GM23338 (cell line): ENCODE measurements around the gene ANKRD1. TPM values are rescaled to one million over a fixed set of nuclear protein-coding genes. Genes with fewer than 3 reads are reported as not detected.
"Not testable (repeated sequence)": the region's sequence is repeated elsewhere in the genome, so short reads cannot be mapped to it uniquely, and the experiment has no call there.

ENCODE experiments used
- ATAC-seq: fragments of 200-7000 bp; cut with Tn5 transposase; 3 replicates; pipeline ENCODE4 v1.9.1; 2020
- DNase-seq: peaks from one replicate; pipeline ENCODE4 v3.0.0-alpha.2; 2015; ENCODE audit warnings: low spot score
- H2AFZ ChIP-seq: fragments of 200-600 bp; sonication (generic); 2 replicates; pipeline ENCODE4 v1.8.0; 2016; ENCODE audit warnings: antibody characterized with exemption, mild to moderate bottlenecking, moderate library complexity
- H3F3A ChIP-seq: fragments of 200-600 bp; sonication (generic); replicated peaks from 2 replicates; pipeline ENCODE4 v1.8.0; 2017; ENCODE audit warnings: antibody characterized with exemption, mixed run types, low read depth
- H3K27ac ChIP-seq: fragments of 200-600 bp; sonication (generic); 2 replicates; pipeline ENCODE4 v1.6.1; 2016; ENCODE audit warnings: low read depth
- H3K27me3 ChIP-seq: fragments of 200-600 bp; sonication (generic); 2 replicates; pipeline ENCODE4 v1.8.0; 2016; ENCODE audit warnings: mild to moderate bottlenecking, mixed run types, moderate library complexity; ENCODE audit not compliant: insufficient read depth
- H3K36me3 ChIP-seq: fragments of 200-600 bp; sonication (generic); 2 replicates; pipeline ENCODE4 v1.8.0; 2016; ENCODE audit warnings: mild to moderate bottlenecking; ENCODE audit not compliant: insufficient read depth
- H3K4me1 ChIP-seq: fragments of 200-600 bp; sonication (generic); 2 replicates; pipeline ENCODE4 v1.8.0; 2016; ENCODE audit warnings: mild to moderate bottlenecking, moderate library complexity; ENCODE audit not compliant: insufficient read depth
- H3K4me2 ChIP-seq: fragments of 200-600 bp; sonication (generic); 2 replicates; pipeline ENCODE4 v1.7.1; 2017; ENCODE audit warnings: mixed run types
- H3K4me3 ChIP-seq: fragments of 200-600 bp; sonication (generic); 2 replicates; pipeline ENCODE4 v1.6.1; 2016; ENCODE audit warnings: mixed run types
- H3K79me2 ChIP-seq: fragments of 200-600 bp; sonication (generic); replicated peaks from 2 replicates; pipeline ENCODE4 v1.8.0; 2017; ENCODE audit warnings: mild to moderate bottlenecking; ENCODE audit not compliant: insufficient read depth
- H3K9me2 ChIP-seq: fragments of 200-600 bp; sonication (generic); 2 replicates; pipeline ENCODE4 v1.8.0; 2017; ENCODE audit not compliant: insufficient read depth
- H4K20me1 ChIP-seq: fragments of 200-600 bp; sonication (generic); replicated peaks from 2 replicates; pipeline ENCODE4 v1.8.0; 2017; ENCODE audit warnings: mild to moderate bottlenecking; ENCODE audit not compliant: insufficient read depth
- H3K27ac Mint-ChIP-seq: 2 replicates; pipeline ENCODE4 v1.8.0; 2020; ENCODE audit warnings: inconsistent platforms, mild to moderate bottlenecking, moderate library complexity, mixed read lengths
- H3K27me3 Mint-ChIP-seq: 3 replicates; pipeline ENCODE4 v1.8.0; 2022; ENCODE audit warnings: low read depth, mild to moderate bottlenecking, moderate library complexity, mixed read lengths, inconsistent platforms; ENCODE audit not compliant: insufficient read depth, poor library complexity
- H3K36me3 Mint-ChIP-seq: 3 replicates; pipeline ENCODE4 v1.8.0; 2021; ENCODE audit warnings: low read depth, mild to moderate bottlenecking, inconsistent platforms, moderate library complexity, mixed read lengths
- H3K4me1 Mint-ChIP-seq: 3 replicates; pipeline ENCODE4 v1.8.0; 2020; ENCODE audit warnings: mild to moderate bottlenecking, inconsistent platforms, mixed read lengths
- H3K4me3 Mint-ChIP-seq: 3 replicates; pipeline ENCODE4 v1.8.0; 2021; ENCODE audit warnings: moderate library complexity, mild to moderate bottlenecking, inconsistent platforms, mixed read lengths
- H3K9me3 Mint-ChIP-seq: 3 replicates; pipeline ENCODE4 v1.8.0; 2020; ENCODE audit warnings: moderate library complexity, mild to moderate bottlenecking, inconsistent platforms, mixed read lengths
- CREB1 ChIP-seq: fragments of 250-450 bp; sonication (Bioruptor Pico); IDR thresholded peaks from 2 replicates; pipeline ENCODE4 v1.5.0; 2020; ENCODE audit warnings: low read depth, mild to moderate bottlenecking, moderate library complexity
- CTCF ChIP-seq, 2 experiments: fragments of 200-600 bp in 1 of 2; sonication (generic) in 1 of 2; conservative IDR thresholded peaks; 2 replicates each; pipeline versions ENCODE4 v1.5.1 to v1.6.1; 2016 to 2017; ENCODE audit warnings: antibody characterized with exemption in 2 of 2, low read depth in 2 of 2, mild to moderate bottlenecking in 2 of 2, moderate library complexity in 1 of 2
- ETS1 ChIP-seq: IDR thresholded peaks from 2 replicates; pipeline ENCODE4 v1.6.1; 2016; ENCODE audit warnings: antibody characterized with exemption
- EZH2phosphoT487 ChIP-seq: fragments of 200-600 bp; sonication (generic); IDR thresholded peaks from one replicate; pipeline ENCODE4 v1.8.1; 2018; ENCODE audit warnings: antibody characterized with exemption; ENCODE audit not compliant: unreplicated experiment
- JUNB ChIP-seq: IDR thresholded peaks from one replicate; pipeline ENCODE4 v1.6.1; 2016; ENCODE audit warnings: antibody characterized with exemption; ENCODE audit not compliant: unreplicated experiment
- NANOG ChIP-seq: IDR thresholded peaks from 2 replicates; pipeline ENCODE4 v1.6.1; 2016; ENCODE audit warnings: antibody characterized with exemption, borderline replicate concordance
- POLR2AphosphoS5 ChIP-seq: IDR thresholded peaks from 2 replicates; pipeline ENCODE4 v1.6.1; 2016; ENCODE audit warnings: antibody characterized with exemption, low read depth
- REST ChIP-seq: IDR thresholded peaks from one replicate; pipeline ENCODE4 v1.6.1; 2018; ENCODE audit warnings: antibody characterized with exemption; ENCODE audit not compliant: unreplicated experiment
- ZNF331 ChIP-seq: fragments of 250-450 bp; sonication (Bioruptor Pico); IDR thresholded peaks from 2 replicates; pipeline ENCODE4 v1.5.0; 2020; ENCODE audit warnings: low read depth, mild to moderate bottlenecking, moderate library complexity
- ZNF462 ChIP-seq: fragments of 250-450 bp; sonication (Bioruptor Pico); IDR thresholded peaks from 2 replicates; pipeline ENCODE4 v1.5.0; 2020; ENCODE audit warnings: mild to moderate bottlenecking, moderate library complexity
- polyA plus RNA-seq: library from polyadenylated mRNA; unstranded; fragments of >200 nt; fragmentation: Nextera tagmentation; extraction: Ambion mirVana; gene quantifications from 2 replicates; pipeline ENCODE4 v1.2.1, GENCODE V29; 2016
- total RNA-seq: library from RNA; depleted of rRNA; stranded (reverse); fragments of >200 nt; shearing (Covaris generic); gene quantifications from 2 replicates; pipeline ENCODE4 v1.2.3, GENCODE V29; 2014

The ANKRD1 gene
- total and polyA plus RNA-seq, 2 experiments from 2014 or later = 0.10 TPM; not detected in 1

- H3K9me2 ChIP-seq, H3K27ac ChIP-seq, H3K4me3 ChIP-seq, H3K4me2 ChIP-seq, H4K20me1 ChIP-seq, H3F3A ChIP-seq, H2AFZ ChIP-seq, H3K9me3 Mint-ChIP-seq, H3K4me1 ChIP-seq, H3K4me3 Mint-ChIP-seq, H3K27ac Mint-ChIP-seq, H3K79me2 ChIP-seq, H3K27me3 ChIP-seq, H3K4me1 Mint-ChIP-seq, ATAC-seq, DNase-seq, H3K27me3 Mint-ChIP-seq: not testable (repeated sequence)
- peaks cover 38% of the 10 kb centered on the region; the same call in 2 of the 3 replicates for H3K36me3 Mint-ChIP-seq
- peaks cover 14% of the 10 kb centered on the region for H3K36me3 ChIP-seq
Measured at GRCh38 chr10:90896916-90897315, 24.0 kb downstream of the ANKRD1 start.

- H3K4me1 Mint-ChIP-seq = peaks cover 2% of the 10 kb centered on the region; the same call in 1 of the 3 replicates
- DNase-seq (no peak), ATAC-seq (no peak)
- Histone ChIP-seq H4K20me1 (peaks cover 18% of the 10 kb centered on the region; the same call in 1 of the 2 replicates), H3K4me3 (no peak overlapping the region), H3K27ac (no peak overlapping the region), H3K36me3 (peaks cover 21% of the 10 kb centered on the region), H3K9me2 (no peaks in the 10 kb centered on the region), H3F3A (no peaks in the 10 kb centered on the region), H3K4me2 (no peak overlapping the region), H3K4me1 (no peaks in the 10 kb centered on the region), H3K79me2 (no peaks in the 10 kb centered on the region), H2AFZ (no peak overlapping the region), H3K27me3 (no peaks in the 10 kb centered on the region)
- no peaks in the 10 kb centered on the region for H3K9me3 Mint-ChIP-seq
- peaks cover 56% of the 10 kb centered on the region; the same call in 2 of the 3 replicates for H3K36me3 Mint-ChIP-seq
- H3K27me3 Mint-ChIP-seq = peaks cover 2% of the 10 kb centered on the region
- H3K27ac Mint-ChIP-seq = no peak overlapping the region
- H3K4me3 Mint-ChIP-seq = no peak overlapping the region
- TF ChIP-seq ZNF462 (CRISPR knock-in tag) (no peak), NANOG (no peak), JUNB (no peak), EZH2phosphoT487 (no peak), POLR2AphosphoS5 (no peak), REST (no peak), ZNF331 (CRISPR knock-in tag) (no peak), CREB1 (no peak), CTCF (conservative IDR thresholded peaks at IDR 0.05; ENCODE audit: low read depth in 2 of 2) (no peak), ETS1 (no peak)
Measured at GRCh38 chr10:90893190-90893589, 27.7 kb downstream of the ANKRD1 start.
